GOT3 (cell line): ENCODE measurements around the gene MVK.

Experiments used
- DNase-seq: peaks from one replicate; lab custom pipeline; 2025; ENCODE audit warnings: mixed read lengths; lab: John Stamatoyannopoulos, UW

The MVK gene

GRCh38 chr12:109545826-109546225 lies 27.8 kb upstream of the MVK start:
- no peak for DNase-seq

GRCh38 chr12:109547286-109547685 lies 26.3 kb upstream of the MVK start:
- DNase-seq = no peak

GRCh38 chr12:109548258-109548657 lies 25.3 kb upstream of the MVK start:
- no peak for DNase-seq

- no peak for DNase-seq
Measured at GRCh38 chr12:109549613-109550270, 23.9 kb upstream of the MVK start.

- DNase-seq = no peak
Measured at GRCh38 chr12:109550281-109550680, 23.3 kb upstream of the MVK start.

GRCh38 chr12:109551108-109551507 lies 22.5 kb upstream of the MVK start:
- DNase-seq = no peak

GRCh38 chr12:109552971-109553370 lies 20.6 kb upstream of the MVK start:
- DNase-seq = no peak

GRCh38 chr12:109553483-109553882 lies 20.1 kb upstream of the MVK start:
- DNase-seq = no peak

GRCh38 chr12:109553906-109554500 lies 19.6 kb upstream of the MVK start:
- no peak for DNase-seq

GRCh38 chr12:109554761-109555160 lies 18.8 kb upstream of the MVK start:
- no peak for DNase-seq

GRCh38 chr12:109555431-109556315 lies 17.9 kb upstream of the MVK start:
- no peak for DNase-seq

- no peak for DNase-seq
Measured at GRCh38 chr12:109557200-109557599, 16.4 kb upstream of the MVK start.

GRCh38 chr12:109557805-109558204 lies 15.8 kb upstream of the MVK start:
- no peak for DNase-seq

GRCh38 chr12:109558374-109559199 lies 15.0 kb upstream of the MVK start:
- no peak for DNase-seq

- no peak for DNase-seq
Measured at GRCh38 chr12:109559200-109559505, 14.4 kb upstream of the MVK start.

GRCh38 chr12:109559601-109560000 lies 14.0 kb upstream of the MVK start:
- no peak for DNase-seq

GRCh38 chr12:109560867-109561710 lies 12.5 kb upstream of the MVK start:
- no peak for DNase-seq

GRCh38 chr12:109561711-109562030 lies 11.9 kb upstream of the MVK start:
- no peak for DNase-seq

GRCh38 chr12:109562871-109563270 lies 10.7 kb upstream of the MVK start:
- no peak for DNase-seq

GRCh38 chr12:109563291-109564284 lies 10.0 kb upstream of the MVK start:
- DNase-seq = no peak
